ENCODE results near the gene MRNIP. TPM values are rescaled to one million over a fixed set of nuclear protein-coding genes. Genes with fewer than 3 reads are reported as not detected.

The MRNIP gene
- total and polyA plus RNA-seq, 2 of the 8 experiments (the other 6 are each of a cell fraction or from before 2014, with no cell fraction given), result 29.6 TPM

- Histone ChIP-seq H2AFZ (ENCODE audit: low read length) (no peak overlapping the region), H3K56ac (replicated peaks; ENCODE audit: insufficient read length, low read depth, low read length) (no peak overlapping the region), H3K4me2 (ENCODE audit: insufficient read depth in 1 of 2, low read depth in 2 of 2, low read length in 2 of 2) (no peak overlapping the region), H3K79me2 (ENCODE audit: control insufficient read depth in 1 of 2, insufficient read depth in 2 of 2, low read length in 2 of 2) (no peaks in the 10 kb centered on the region), H4K8ac (ENCODE audit: extremely low read depth, insufficient read depth, low read length) (no peak overlapping the region), H3K4me3 (ENCODE audit: extremely low read depth in 1 of 4, insufficient read depth in 2 of 4, low read depth in 3 of 4, low read length in 4 of 4) (no peak overlapping the region), H4K5ac (ENCODE audit: insufficient read length, low read depth, low read length) (no peak overlapping the region), H2BK5ac (ENCODE audit: low read depth, low read length) (no peak overlapping the region), H2BK20ac (ENCODE audit: low read length) (no peak overlapping the region), H3K27me3 (replicated peaks in 1 of 4; ENCODE audit: control insufficient read depth in 3 of 4, extremely low read depth in 1 of 4, insufficient read depth in 3 of 4, low read length in 3 of 4) (no peaks in the 10 kb centered on the region), H3K14ac (ENCODE audit: insufficient read length) (no peak overlapping the region), H3K36me3 (ENCODE audit: control insufficient read depth in 2 of 4, insufficient read depth in 4 of 4, low read length in 3 of 4) (peaks cover 9 to 39% (median 21%) of the 10 kb centered on the region in 4 experiments), H2AK5ac (ENCODE audit: low read depth, low read length) (no peak overlapping the region), H2BK120ac (replicated peaks; ENCODE audit: low read depth, low read length) (no peak overlapping the region), H3K4me1 (replicated peaks in 1 of 4; ENCODE audit: control insufficient read depth in 3 of 4, insufficient read depth in 4 of 4, low read length in 3 of 4) (no peaks in the 10 kb centered on the region), H3K23ac (ENCODE audit: insufficient read length) (no peak overlapping the region), H3K9ac (replicated peaks in 1 of 4; ENCODE audit: extremely low read depth in 1 of 4, low read depth in 3 of 4, low read length in 3 of 4) (no peak overlapping the region), H3K23me2 (ENCODE audit: low read depth, low read length) (no peaks in the 10 kb centered on the region), H3K27ac (ENCODE audit: low read depth, low read length) (no peak overlapping the region), H3K18ac (ENCODE audit: extremely low read depth, low read length) (no peak overlapping the region), H4K20me1 (replicated peaks in 1 of 2; ENCODE audit: control insufficient read depth in 1 of 2, insufficient read depth in 2 of 2, low read length in 2 of 2) (no peaks in the 10 kb centered on the region), H2BK15ac (ENCODE audit: low read length) (no peak overlapping the region), H2BK12ac (ENCODE audit: low read depth, low read length) (no peak overlapping the region), H4K91ac (replicated peaks; ENCODE audit: insufficient read length, low read length) (no peak overlapping the region), H3K4ac (replicated peaks; ENCODE audit: insufficient read length, low read depth, low read length) (no peak overlapping the region), H3K79me1 (ENCODE audit: low read depth, low read length) (no peaks in the 10 kb centered on the region; the same call in 1 of the 2 replicates), H3K9me3 (ENCODE audit: insufficient read depth in 2 of 2, low read depth in 1 of 2, low read length in 1 of 2) (peaks cover 8 to 16% of the 10 kb centered on the region in 2 experiments)
- ChIA-PET CTCF (ENCODE audit: partially characterized antibody) (interaction anchor here (1.0 to 8.0 kb wide), 3 partner anchors 9 to 15 kb away, joined by 3 to 67 read pairs (median 6); no protein-coding TSS in a partner anchor), POLR2A (ENCODE audit: partially characterized antibody) (interaction anchor here (0.6 kb wide), 1 partner anchor 27 kb away, joined by 3 read pairs; no protein-coding TSS in a partner anchor)
- DNase-seq (ENCODE audit: low read depth in 1 of 2, low spot score in 2 of 2) (no peak), FAIRE-seq (no peak)
- WGBS, 2 experiments (ENCODE audit: extremely low coverage in 1 of 2, insufficient coverage in 1 of 2, insufficient read length in 1 of 2, insufficient replicate concordance in 2 of 2, low coverage in 1 of 2, low lambda C conversion rate in 2 of 2, missing lambda C conversion rate in 1 of 2), result 98% methylated on average over 3 of the region's 3 CpGs; no CpG with 5 or more reads in 1 of the 2 experiments
- TF ChIP-seq JUN (IDR thresholded peaks at IDR 0.05; ENCODE audit: low read depth, low read length) (no peak), JUND (IDR thresholded peaks at IDR 0.05; ENCODE audit: low read length) (no peak), HDAC2 (IDR thresholded peaks at IDR 0.05; ENCODE audit: borderline replicate concordance in 1 of 2, low read depth in 2 of 2, low read length in 2 of 2) (no peak), HDAC6 (IDR thresholded peaks at IDR 0.05; ENCODE audit: low read depth, low read length) (no peak), SRF (IDR thresholded peaks at IDR 0.05; ENCODE audit: low read depth, low read length) (no peak), RXRA (IDR thresholded peaks at IDR 0.05; ENCODE audit: insufficient read depth, low read depth, low read length) (no peak)
Measured at GRCh38 chr5:179883163-179883562, 24.5 kb upstream of the MRNIP start.

Data from H1 (cell line).